ENCODE data around the gene RARRES2. TPM values are rescaled to one million over a fixed set of nuclear protein-coding genes. Genes with fewer than 3 reads are reported as not detected.
"Not testable (repeated sequence)": the region's sequence is repeated elsewhere in the genome, so short reads cannot be mapped to it uniquely, and the experiment has no call there.

RARRES2 gene
- total and polyA plus RNA-seq, 2 of the 13 experiments (the other 11 are each of a cell fraction or from before 2014, with no cell fraction given) = 134 to 172 TPM

GRCh38 chr7:150296802-150297201 lies 44.6 kb downstream of the RARRES2 start:
- H3K27me3 ChIP-seq (ENCODE audit: control insufficient read depth in 1 of 2, insufficient read depth in 2 of 2, low read length in 2 of 2); POLR2A ChIA-PET; H3K27ac ChIP-seq (ENCODE audit: extremely low read length, insufficient read depth, low read length); FAIRE-seq; H2AFZ ChIP-seq (ENCODE audit: low read length); H3K4me1 ChIP-seq (ENCODE audit: insufficient read depth, low read length); H3K36me3 ChIP-seq (replicated peaks in 1 of 2; ENCODE audit: control insufficient read depth in 1 of 2, insufficient read depth in 2 of 2, low read length in 2 of 2); H3K79me2 ChIP-seq (ENCODE audit: insufficient read depth, low read length); DNase-seq (ENCODE audit: low spot score); H4K20me1 ChIP-seq (ENCODE audit: insufficient read depth, low read length); H3K9ac ChIP-seq (ENCODE audit: insufficient read depth, low read depth, low read length); H3K4me2 ChIP-seq (ENCODE audit: low read depth, low read length); BruUV-seq (replicated peaks); H3K9me3 ChIP-seq (ENCODE audit: low read length); CTCF ChIA-PET (ENCODE audit: low intra/inter-chr PET ratio, low total read pairs); H3K4me3 ChIP-seq (replicated peaks in 1 of 3; ENCODE audit: insufficient read depth in 1 of 3, low read depth in 2 of 3, low read length in 3 of 3); intact Hi-C loops (cut with micrococcal nuclease; ENCODE audit: unreplicated experiment): not testable (repeated sequence)
- in situ Hi-C loops (cut with HindIII; ENCODE audit: extremely low pct_ligation_motif_present, low pct_unique_long_range_greater_than_20kb) = loop anchor here (25.0 kb wide), 1 partner anchor 465 kb away; no protein-coding TSS in a partner anchor
- ATAC-seq = peak; percentile 89
- WGBS (ENCODE audit: low lambda C conversion rate) = 23% methylated on average over 5 of the region's 10 CpGs
- TF ChIP-seq HNF4A (CRISPR knock-in tag; IDR thresholded peaks at IDR 0.05) (peak; percentile 10; the same call in 1 of the 2 replicates), ZNF777 (CRISPR knock-in tag; IDR thresholded peaks at IDR 0.05) (peak; percentile 54; the same call in 1 of the 2 replicates), RARA (CRISPR knock-in tag; IDR thresholded peaks at IDR 0.05) (peak; percentile 73)

DNA sequence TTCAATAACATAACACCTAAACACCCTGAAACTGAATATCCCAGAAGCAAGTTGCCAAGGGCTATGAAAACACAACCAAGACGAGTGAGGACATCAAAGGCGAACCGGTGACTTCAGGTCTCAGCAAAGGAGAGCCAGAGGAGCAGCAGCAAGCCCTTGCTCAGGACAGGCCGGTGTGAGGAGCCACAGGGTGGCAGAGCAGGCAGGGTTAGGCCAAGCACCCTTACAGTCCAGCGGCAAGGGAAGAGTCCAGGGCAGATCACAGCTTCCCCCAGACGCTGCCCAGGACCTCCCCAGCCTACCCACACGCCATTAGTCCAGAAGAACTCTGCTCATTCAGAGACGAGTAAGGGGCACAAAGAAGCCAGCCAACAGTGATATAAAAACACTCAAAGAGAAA lies 45.8 kb downstream of the RARRES2 start:
- POLR2A ChIA-PET; H3K4me2 ChIP-seq (ENCODE audit: low read depth, low read length); H3K27ac ChIP-seq (ENCODE audit: extremely low read length, insufficient read depth, low read length); CTCF ChIA-PET (ENCODE audit: low intra/inter-chr PET ratio, low total read pairs); H2AFZ ChIP-seq (ENCODE audit: low read length); H3K79me2 ChIP-seq (ENCODE audit: insufficient read depth, low read length); FAIRE-seq; H3K27me3 ChIP-seq (ENCODE audit: control insufficient read depth in 1 of 2, insufficient read depth in 2 of 2, low read length in 2 of 2); BruUV-seq (replicated peaks); H3K4me1 ChIP-seq (ENCODE audit: insufficient read depth, low read length); DNase-seq (ENCODE audit: low spot score); H4K20me1 ChIP-seq (ENCODE audit: insufficient read depth, low read length); H3K36me3 ChIP-seq (replicated peaks in 1 of 2; ENCODE audit: control insufficient read depth in 1 of 2, insufficient read depth in 2 of 2, low read length in 2 of 2); H3K9me3 ChIP-seq (ENCODE audit: low read length); intact Hi-C loops (cut with micrococcal nuclease; ENCODE audit: unreplicated experiment); H3K4me3 ChIP-seq (replicated peaks in 1 of 3; ENCODE audit: insufficient read depth in 1 of 3, low read depth in 2 of 3, low read length in 3 of 3); H3K9ac ChIP-seq (ENCODE audit: insufficient read depth, low read depth, low read length): not testable (repeated sequence)
- 69% methylated on average over 2 of the region's 8 CpGs for WGBS (ENCODE audit: low lambda C conversion rate)
- in situ Hi-C loops (cut with HindIII; ENCODE audit: extremely low pct_ligation_motif_present, low pct_unique_long_range_greater_than_20kb) = loop anchor here (25.0 kb wide), 1 partner anchor 467 kb away; no protein-coding TSS in a partner anchor
- peak; percentile 95 for ATAC-seq

- CTCF ChIA-PET (ENCODE audit: low intra/inter-chr PET ratio, low total read pairs); ATAC-seq; H3K9ac ChIP-seq (ENCODE audit: insufficient read depth, low read depth, low read length); POLR2A ChIA-PET; FAIRE-seq; H3K27ac ChIP-seq (ENCODE audit: extremely low read length, insufficient read depth, low read length); BruUV-seq (replicated peaks); H2AFZ ChIP-seq (ENCODE audit: low read length); H3K79me2 ChIP-seq (ENCODE audit: insufficient read depth, low read length); H3K4me2 ChIP-seq (ENCODE audit: low read depth, low read length); H3K4me1 ChIP-seq (ENCODE audit: insufficient read depth, low read length); H3K4me3 ChIP-seq (replicated peaks in 1 of 3; ENCODE audit: insufficient read depth in 1 of 3, low read depth in 2 of 3, low read length in 3 of 3); DNase-seq (ENCODE audit: low spot score); H3K36me3 ChIP-seq (replicated peaks in 1 of 2; ENCODE audit: control insufficient read depth in 1 of 2, insufficient read depth in 2 of 2, low read length in 2 of 2); H3K9me3 ChIP-seq (ENCODE audit: low read length); H3K27me3 ChIP-seq (ENCODE audit: control insufficient read depth in 1 of 2, insufficient read depth in 2 of 2, low read length in 2 of 2); intact Hi-C loops (cut with micrococcal nuclease; ENCODE audit: unreplicated experiment); H4K20me1 ChIP-seq (ENCODE audit: insufficient read depth, low read length): not testable (repeated sequence)
- in situ Hi-C loops (cut with HindIII; ENCODE audit: extremely low pct_ligation_motif_present, low pct_unique_long_range_greater_than_20kb) = loop anchor here (25.0 kb wide), 1 partner anchor 467 kb away; no protein-coding TSS in a partner anchor
- WGBS (ENCODE audit: low lambda C conversion rate) = 91% methylated on average over 8 of the region's 8 CpGs
Observed at GRCh38 chr7:150295027-150295426, 46.4 kb downstream of the RARRES2 start.

- in situ Hi-C loops (cut with HindIII; ENCODE audit: extremely low pct_ligation_motif_present, low pct_unique_long_range_greater_than_20kb) = loop anchor here (25.0 kb wide), 1 partner anchor 472 kb away; no protein-coding TSS in a partner anchor
- DNase-seq (ENCODE audit: low spot score); H3K9me3 ChIP-seq (ENCODE audit: low read length); H3K27ac ChIP-seq (ENCODE audit: extremely low read length, insufficient read depth, low read length); H3K4me3 ChIP-seq (replicated peaks in 1 of 3; ENCODE audit: insufficient read depth in 1 of 3, low read depth in 2 of 3, low read length in 3 of 3); H3K36me3 ChIP-seq (replicated peaks in 1 of 2; ENCODE audit: control insufficient read depth in 1 of 2, insufficient read depth in 2 of 2, low read length in 2 of 2); H3K9ac ChIP-seq (ENCODE audit: insufficient read depth, low read depth, low read length); H3K27me3 ChIP-seq (ENCODE audit: control insufficient read depth in 1 of 2, insufficient read depth in 2 of 2, low read length in 2 of 2); H3K4me2 ChIP-seq (ENCODE audit: low read depth, low read length); FAIRE-seq; H3K79me2 ChIP-seq (ENCODE audit: insufficient read depth, low read length); POLR2A ChIA-PET; CTCF ChIA-PET (ENCODE audit: low intra/inter-chr PET ratio, low total read pairs); ATAC-seq; H2AFZ ChIP-seq (ENCODE audit: low read length); BruUV-seq (replicated peaks); intact Hi-C loops (cut with micrococcal nuclease; ENCODE audit: unreplicated experiment); H4K20me1 ChIP-seq (ENCODE audit: insufficient read depth, low read length): not testable (repeated sequence)
- H3K4me1 ChIP-seq (ENCODE audit: insufficient read depth, low read length) = peaks cover 17% of the 10 kb centered on the region; the same call in 1 of the 2 replicates
- 93% methylated on average over 1 of the region's 6 CpGs for WGBS (ENCODE audit: low lambda C conversion rate)
Observed at GRCh38 chr7:150290317-150290716, 51.1 kb downstream of the RARRES2 start.

Measured in HepG2 (cell line).